ENCODE data around the gene SCN9A. TPM values are rescaled to one million over a fixed set of nuclear protein-coding genes. Genes with fewer than 3 reads are reported as not detected.
"Not testable (repeated sequence)": the region's sequence is repeated elsewhere in the genome, so short reads cannot be mapped to it uniquely, and the experiment has no call there.

SCN9A gene
- total and polyA plus RNA-seq, 2 of the 8 experiments (the other 6 are each of a cell fraction or from before 2014, with no cell fraction given) = 1.6 to 6.2 TPM

- H2BK12ac ChIP-seq (ENCODE audit: low read depth, low read length); H3K79me1 ChIP-seq (ENCODE audit: low read depth, low read length); H2BK15ac ChIP-seq (ENCODE audit: low read length); H2AK5ac ChIP-seq (ENCODE audit: low read depth, low read length); H3K9ac ChIP-seq (replicated peaks in 1 of 4; ENCODE audit: extremely low read depth in 1 of 4, low read depth in 3 of 4, low read length in 3 of 4); H4K20me1 ChIP-seq (replicated peaks in 1 of 2; ENCODE audit: control insufficient read depth in 1 of 2, insufficient read depth in 2 of 2, low read length in 2 of 2); H3K9me3 ChIP-seq (ENCODE audit: insufficient read depth in 2 of 2, low read depth in 1 of 2, low read length in 1 of 2); H3K56ac ChIP-seq (replicated peaks; ENCODE audit: insufficient read length, low read depth, low read length); H3K27me3 ChIP-seq (replicated peaks in 1 of 4; ENCODE audit: control insufficient read depth in 3 of 4, extremely low read depth in 1 of 4, insufficient read depth in 3 of 4, low read length in 3 of 4); H3K4me1 ChIP-seq (replicated peaks in 1 of 4; ENCODE audit: control insufficient read depth in 3 of 4, insufficient read depth in 4 of 4, low read length in 3 of 4); H3K18ac ChIP-seq (ENCODE audit: extremely low read depth, low read length); H4K91ac ChIP-seq (replicated peaks; ENCODE audit: insufficient read length, low read length); H4K5ac ChIP-seq (ENCODE audit: insufficient read length, low read depth, low read length); H2BK120ac ChIP-seq (replicated peaks; ENCODE audit: low read depth, low read length); H3K23ac ChIP-seq (ENCODE audit: insufficient read length); H3K36me3 ChIP-seq (ENCODE audit: control insufficient read depth in 2 of 4, insufficient read depth in 4 of 4, low read length in 3 of 4); H3K4me3 ChIP-seq (ENCODE audit: extremely low read depth in 1 of 4, insufficient read depth in 2 of 4, low read depth in 3 of 4, low read length in 4 of 4); H3K4ac ChIP-seq (replicated peaks; ENCODE audit: insufficient read length, low read depth, low read length); H3K79me2 ChIP-seq (ENCODE audit: control insufficient read depth in 1 of 2, insufficient read depth in 2 of 2, low read length in 2 of 2); H2BK5ac ChIP-seq (ENCODE audit: low read depth, low read length); H3K4me2 ChIP-seq (ENCODE audit: insufficient read depth in 1 of 2, low read depth in 2 of 2, low read length in 2 of 2); CTCF ChIA-PET (ENCODE audit: partially characterized antibody); H2AFZ ChIP-seq (ENCODE audit: low read length); FAIRE-seq; H3K27ac ChIP-seq (ENCODE audit: low read depth, low read length); H4K8ac ChIP-seq (ENCODE audit: extremely low read depth, insufficient read depth, low read length); POLR2A ChIA-PET (ENCODE audit: partially characterized antibody); H3K14ac ChIP-seq (ENCODE audit: insufficient read length); DNase-seq (ENCODE audit: low read depth in 1 of 2, low spot score in 2 of 2); H2BK20ac ChIP-seq (ENCODE audit: low read length); H3K23me2 ChIP-seq (ENCODE audit: low read depth, low read length): not testable (repeated sequence)
- WGBS, 2 experiments (ENCODE audit: extremely low coverage in 1 of 2, insufficient coverage in 1 of 2, insufficient read length in 1 of 2, insufficient replicate concordance in 2 of 2, low coverage in 1 of 2, low lambda C conversion rate in 2 of 2, missing lambda C conversion rate in 1 of 2) = 100% methylated on average over 1 of the region's 1 CpG; no CpG with 5 or more reads in 1 of the 2 experiments
Observed at GRCh38 chr2:166206153-166206552, 169.6 kb downstream of the SCN9A start.

Data from H1 (cell line).